HCT116 (cell line): ENCODE data around the gene ARPC1A. TPM values are rescaled to one million over a fixed set of nuclear protein-coding genes. Genes with fewer than 3 reads are reported as not detected.

ENCODE experiments used
- ATAC-seq: fragments of 200-7000 bp; cut with Tn5 transposase; 2 replicates; pipeline ENCODE4 v1.9.1; 2020; ENCODE audit warnings: mild to moderate bottlenecking, moderate library complexity
- BruUV-seq: library from RNA; stranded (reverse); fragments of 400-500 nt; replicated peaks from 2 replicates; lab custom pipeline; 2021; lab: Mats Ljungman, UMichigan
- CTCF ChIA-PET: fragments of 300-600 bp; sonication (Branson Sonifier 250); formaldehyde crosslinking; loops from one replicate; lab custom pipeline; 2021; ENCODE audit warnings: antibody characterized with exemption; lab: Charles Lee
- POLR2A ChIA-PET: fragments of 300-600, 350-600 bp; sonication (Branson Sonifier 250); formaldehyde crosslinking; loops from one replicate; lab custom pipeline; 2021; ENCODE audit warnings: antibody characterized with exemption; lab: Charles Lee
- RAD21 ChIA-PET, 2 experiments: fragments of 300-600 bp; sonication (Branson Sonifier 250); formaldehyde crosslinking; loops; one replicate each; lab custom pipeline; 2023; ENCODE audit warnings: low total read pairs in 2 of 2; ENCODE audit not compliant: uncharacterized antibody in 2 of 2, unreplicated experiment in 2 of 2, low non-redundant PET in 1 of 2; lab: Charles Lee
- DNase-seq: peaks from one replicate; pipeline ENCODE4 v3.0.0-alpha.2; 2010; ENCODE audit warnings: low read depth, low spot score
- H2AFZ ChIP-seq: fragments of 200-600 bp; shearing (Covaris generic), sonication (generic); 2 replicates; pipeline ENCODE4 v1.6.1; 2017; ENCODE audit warnings: low read depth, mixed run types, mixed read lengths, antibody characterized with exemption, low read length; ENCODE audit not compliant: poor library complexity, severe bottlenecking
- H3K27ac ChIP-seq: 2 replicates; pipeline ENCODE4 v1.5.1; 2012; ENCODE audit warnings: low read depth, low read length
- H3K27me3 ChIP-seq: fragments of 200-600 bp; sonication (generic); 2 replicates; pipeline ENCODE4 v1.6.1; 2016; ENCODE audit warnings: mixed run types, low read length, mixed read lengths; ENCODE audit not compliant: insufficient read depth
- H3K36me3 ChIP-seq, 2 experiments: fragments of 200-500 bp in 1 of 2; fragments of 200-600 bp in 1 of 2; sonication (Bioruptor generic) in 1 of 2; sonication (generic) in 1 of 2; 2 replicates each; pipeline versions ENCODE4 v1.5.1 to v1.6.1; 2014 to 2016; ENCODE audit warnings: low read length in 2 of 2, inconsistent platforms in 1 of 2, mixed read lengths in 1 of 2, mixed run types in 1 of 2; ENCODE audit not compliant: insufficient read depth in 2 of 2, control insufficient read depth in 1 of 2
- H3K4me1 ChIP-seq, 2 experiments: fragments of 200-600 bp in 1 of 2; sonication (generic) in 1 of 2; 2 replicates each; pipeline versions ENCODE4 v1.5.1 to v1.6.1; 2012 to 2017; ENCODE audit warnings: low read length in 2 of 2, inconsistent platforms in 1 of 2, mild to moderate bottlenecking in 1 of 2, mixed read lengths in 1 of 2, mixed run types in 1 of 2, moderate library complexity in 1 of 2; ENCODE audit not compliant: insufficient read depth in 2 of 2, control insufficient read depth in 1 of 2
- H3K4me2 ChIP-seq: fragments of 200-600 bp; sonication (generic); 2 replicates; pipeline ENCODE4 v1.6.1; 2017; ENCODE audit warnings: mixed run types, low read length, mixed read lengths
- H3K4me3 ChIP-seq, 2 experiments: fragments of 200-600 bp in 1 of 2; sonication (generic) in 1 of 2; replicated peaks in 1 of 2; 2 replicates each; pipeline ENCODE4 v1.5.1; 2011 to 2016; ENCODE audit warnings: low read length in 2 of 2, control low read depth in 1 of 2, low read depth in 1 of 2, mild to moderate bottlenecking in 1 of 2, mixed read lengths in 1 of 2, mixed run types in 1 of 2
- H3K79me2 ChIP-seq: fragments of 200-600 bp; sonication (generic); 2 replicates; pipeline ENCODE4 v1.6.1; 2017; ENCODE audit warnings: mild to moderate bottlenecking, mixed run types, low read length, moderate library complexity, mixed read lengths; ENCODE audit not compliant: insufficient read depth
- H3K9ac ChIP-seq: fragments of 200-600 bp; sonication (generic); 2 replicates; pipeline ENCODE4 v1.6.1; 2016; ENCODE audit warnings: low read length, mixed read lengths
- H3K9me2 ChIP-seq: fragments of 200-600 bp; sonication (generic), shearing (Covaris generic); 2 replicates; pipeline ENCODE4 v1.6.1; 2017; ENCODE audit warnings: mixed run types, mild to moderate bottlenecking, moderate library complexity; ENCODE audit not compliant: insufficient read depth
- H3K9me3 ChIP-seq, 2 experiments: fragments of 200-500 bp in 1 of 2; fragments of 200-600 bp in 1 of 2; sonication (Bioruptor generic) in 1 of 2; sonication (generic) in 1 of 2; 2 replicates each; pipeline ENCODE4 v1.6.1; 2014 to 2017; ENCODE audit warnings: low read length in 2 of 2, mixed read lengths in 2 of 2, inconsistent platforms in 1 of 2, low read depth in 1 of 2, mild to moderate bottlenecking in 1 of 2, mixed run types in 1 of 2, moderate library complexity in 1 of 2; ENCODE audit not compliant: control insufficient read depth in 1 of 2, insufficient read depth in 1 of 2
- H4K20me1 ChIP-seq: fragments of 200-600 bp; sonication (generic), shearing (Covaris generic); 2 replicates; pipeline ENCODE4 v1.6.1; 2017; ENCODE audit warnings: mixed run types, mild to moderate bottlenecking, moderate library complexity; ENCODE audit not compliant: insufficient read depth
- EZH2 ChIP-seq: fragments of 200-600 bp; sonication (generic); IDR thresholded peaks from 2 replicates; pipeline ENCODE4 v1.6.1; 2017; ENCODE audit warnings: antibody characterized with exemption, mixed run types
- FOSL1 ChIP-seq: IDR thresholded peaks from 2 replicates; pipeline ENCODE4 v1.6.1; 2012; ENCODE audit warnings: low read depth
- POLR2AphosphoS5 ChIP-seq: IDR thresholded peaks from 2 replicates; pipeline ENCODE4 v1.6.1; 2011; ENCODE audit warnings: mild to moderate bottlenecking, low read depth, low read length, moderate library complexity
- intact Hi-C: fragments of 100-400 bp; cut with micrococcal nuclease; formaldehyde crosslinking; loops from 2 replicates; pipeline ENCODE4 v1.10.0; 2022
- total RNA-seq: library from RNA; stranded (reverse); gene quantifications from one replicate; pipeline ENCODE4 v1.2.1, GENCODE V29; 2021; ENCODE audit not compliant: unreplicated experiment
- TF ChIP-seq, protein P1 (sequence below): IDR thresholded peaks from 2 replicates; pipeline ENCODE4 v1.6.1; 2011; ENCODE audit warnings: mild to moderate bottlenecking, low read length, moderate library complexity; ENCODE audit not compliant: insufficient replicate concordance; ENCODE audit errors: extremely low read depth
- TF ChIP-seq, protein P2 (sequence below): IDR thresholded peaks from 2 replicates; pipeline ENCODE4 v1.6.1; 2012

ARPC1A gene
- total RNA-seq, 1 experiment from 2014 or later, result 250 TPM

DNA sequence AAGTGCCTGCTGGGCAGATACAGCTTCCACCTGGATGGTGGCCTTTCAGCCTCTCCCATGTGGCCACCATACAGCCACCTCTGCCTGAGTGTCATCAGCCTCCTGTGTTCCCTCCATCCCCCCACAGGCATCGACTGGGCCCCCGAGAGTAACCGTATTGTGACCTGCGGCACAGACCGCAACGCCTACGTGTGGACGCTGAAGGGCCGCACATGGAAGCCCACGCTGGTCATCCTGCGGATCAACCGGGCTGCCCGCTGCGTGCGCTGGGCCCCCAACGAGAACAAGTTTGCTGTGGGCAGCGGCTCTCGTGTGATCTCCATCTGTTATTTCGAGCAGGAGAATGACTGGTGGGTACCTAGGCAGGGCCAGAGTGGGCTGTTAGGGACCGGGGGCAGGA, 62.2 kb downstream of the ARPC1A start:
- Histone ChIP-seq H3K27ac (no peak overlapping the region), H3K4me3 (no peak overlapping the region), H3K9ac (no peak overlapping the region), H2AFZ (no peak overlapping the region), H3K9me2 (no peaks in the 10 kb centered on the region), H3K27me3 (no peaks in the 10 kb centered on the region), H3K4me2 (no peak overlapping the region), H3K4me1 (peaks cover 0 to 9% of the 10 kb centered on the region in 2 experiments; a peak in 1 of 4 replicates), H3K36me3 (peaks cover 9 to 13% of the 10 kb centered on the region in 2 experiments; a peak in 3 of 4 replicates), H3K79me2 (peaks cover 13% of the 10 kb centered on the region), H4K20me1 (no peaks in the 10 kb centered on the region; the same call in 1 of the 2 replicates), H3K9me3 (no peaks in the 10 kb centered on the region)
- BruUV-seq, result no TSS peak
- ATAC-seq (no peak), DNase-seq (no peak)
- POLR2A ChIA-PET, result no interaction called here
- intact Hi-C loops, result loop anchor here (1.0 kb wide), 1 partner anchor 23 kb away; no protein-coding TSS in a partner anchor
- CTCF ChIA-PET, result no interaction called here
- RAD21 ChIA-PET, result no interaction called here
- TF ChIP-seq POLR2AphosphoS5 (peak; percentile 9; the same call in 1 of the 2 replicates), FOSL1 (no peak), EZH2 (no peak)
- TF ChIP-seq, protein P1, sequence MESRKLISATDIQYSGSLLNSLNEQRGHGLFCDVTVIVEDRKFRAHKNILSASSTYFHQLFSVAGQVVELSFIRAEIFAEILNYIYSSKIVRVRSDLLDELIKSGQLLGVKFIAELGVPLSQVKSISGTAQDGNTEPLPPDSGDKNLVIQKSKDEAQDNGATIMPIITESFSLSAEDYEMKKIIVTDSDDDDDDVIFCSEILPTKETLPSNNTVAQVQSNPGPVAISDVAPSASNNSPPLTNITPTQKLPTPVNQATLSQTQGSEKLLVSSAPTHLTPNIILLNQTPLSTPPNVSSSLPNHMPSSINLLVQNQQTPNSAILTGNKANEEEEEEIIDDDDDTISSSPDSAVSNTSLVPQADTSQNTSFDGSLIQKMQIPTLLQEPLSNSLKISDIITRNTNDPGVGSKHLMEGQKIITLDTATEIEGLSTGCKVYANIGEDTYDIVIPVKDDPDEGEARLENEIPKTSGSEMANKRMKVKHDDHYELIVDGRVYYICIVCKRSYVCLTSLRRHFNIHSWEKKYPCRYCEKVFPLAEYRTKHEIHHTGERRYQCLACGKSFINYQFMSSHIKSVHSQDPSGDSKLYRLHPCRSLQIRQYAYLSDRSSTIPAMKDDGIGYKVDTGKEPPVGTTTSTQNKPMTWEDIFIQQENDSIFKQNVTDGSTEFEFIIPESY, result no peak

DNA sequence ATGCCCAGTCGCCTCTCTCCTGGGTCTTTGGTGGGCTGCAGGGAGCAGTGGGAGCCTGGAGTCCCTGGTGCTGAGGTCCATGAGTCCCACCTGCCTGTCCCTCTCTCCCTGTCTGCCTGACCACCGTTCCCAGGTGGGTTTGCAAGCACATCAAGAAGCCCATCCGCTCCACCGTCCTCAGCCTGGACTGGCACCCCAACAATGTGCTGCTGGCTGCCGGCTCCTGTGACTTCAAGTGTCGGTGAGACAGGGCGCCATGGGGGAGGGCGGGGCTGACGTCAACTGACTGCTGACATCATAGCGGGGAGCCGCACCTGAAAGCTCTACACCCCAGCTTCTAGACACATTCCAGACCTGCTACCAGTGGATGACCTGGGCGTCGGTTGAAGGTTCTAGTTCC, 64.1 kb downstream of the ARPC1A start:
- peaks cover 0 to 16% of the 10 kb centered on the region in 2 experiments; a peak in 1 of 4 replicates for H3K4me1 ChIP-seq
- no TSS peak for BruUV-seq
- H3K9me2 ChIP-seq, result no peaks in the 10 kb centered on the region
- ChIA-PET CTCF (no interaction called here), RAD21 (no interaction called here), POLR2A (no interaction called here)
- ATAC-seq (no peak), DNase-seq (no peak)
- H3K36me3 ChIP-seq, result peaks cover 9 to 24% of the 10 kb centered on the region in 2 experiments
- no peak overlapping the region for H2AFZ ChIP-seq
- no peaks in the 10 kb centered on the region for H3K9me3 ChIP-seq
- no peaks in the 10 kb centered on the region; the same call in 1 of the 2 replicates for H4K20me1 ChIP-seq
- TF ChIP-seq, protein P2, sequence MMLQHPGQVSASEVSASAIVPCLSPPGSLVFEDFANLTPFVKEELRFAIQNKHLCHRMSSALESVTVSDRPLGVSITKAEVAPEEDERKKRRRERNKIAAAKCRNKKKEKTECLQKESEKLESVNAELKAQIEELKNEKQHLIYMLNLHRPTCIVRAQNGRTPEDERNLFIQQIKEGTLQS, result no peak
- no peak; the same call in 1 of the 2 replicates for TF ChIP-seq POLR2AphosphoS5
- H3K27ac ChIP-seq, result no peak overlapping the region
- H3K9ac ChIP-seq, result no peak overlapping the region
- no peak overlapping the region for H3K4me2 ChIP-seq
- no peaks in the 10 kb centered on the region; the same call in 1 of the 2 replicates for H3K79me2 ChIP-seq
- intact Hi-C loops, result no loop called here
- no peak overlapping the region for H3K4me3 ChIP-seq
- no peaks in the 10 kb centered on the region for H3K27me3 ChIP-seq
